KMS-11 (cell line): ENCODE results near the gene TP53I13.

Source experiments
- H2AFZ ChIP-seq: fragments of 200-600 bp; sonication (generic); 2 replicates; pipeline ENCODE4 v1.6.1; 2016; ENCODE audit warnings: antibody characterized with exemption, mixed run types, low read depth
- H3K27ac ChIP-seq: fragments of 200-600 bp; sonication (generic); 2 replicates; pipeline ENCODE4 v1.6.1; 2016; ENCODE audit warnings: mild to moderate bottlenecking, mixed run types
- H3K27me3 ChIP-seq: fragments of 200-600 bp; sonication (generic); 2 replicates; pipeline ENCODE4 v1.6.1; 2017; ENCODE audit warnings: mild to moderate bottlenecking, low read depth, mixed run types, moderate library complexity; ENCODE audit not compliant: insufficient read depth
- H3K36me3 ChIP-seq: fragments of 200-600 bp; sonication (generic); 2 replicates; pipeline ENCODE4 v1.6.1; 2017; ENCODE audit warnings: mild to moderate bottlenecking, mixed run types; ENCODE audit not compliant: insufficient read depth
- H3K4me1 ChIP-seq: fragments of 200-600 bp; sonication (generic); 2 replicates; pipeline ENCODE4 v1.6.1; 2016; ENCODE audit warnings: mild to moderate bottlenecking, low read depth, mixed run types; ENCODE audit not compliant: poor library complexity, severe bottlenecking
- H3K4me2 ChIP-seq: fragments of 200-600 bp; sonication (generic); 2 replicates; pipeline ENCODE4 v1.7.0; 2016; ENCODE audit warnings: mild to moderate bottlenecking, mixed run types
- H3K4me3 ChIP-seq: fragments of 200-600 bp; sonication (generic); IDR thresholded peaks from 2 replicates; pipeline ENCODE4 v1.6.1; 2017; ENCODE audit warnings: low read depth, low read length, mixed read lengths; ENCODE audit not compliant: insufficient read depth
- H3K79me2 ChIP-seq: fragments of 200-600 bp; sonication (generic); 2 replicates; pipeline ENCODE4 v1.6.1; 2016; ENCODE audit warnings: low read depth, mixed run types; ENCODE audit not compliant: insufficient read depth
- H3K9ac ChIP-seq: fragments of 200-600 bp; sonication (generic); 2 replicates; pipeline ENCODE4 v1.6.1; 2016; ENCODE audit warnings: mild to moderate bottlenecking, mixed run types
- H4K20me1 ChIP-seq: fragments of 200-600 bp; sonication (generic); 2 replicates; pipeline ENCODE4 v1.6.1; 2016; ENCODE audit warnings: mild to moderate bottlenecking, mixed run types; ENCODE audit not compliant: insufficient read depth
- TF ChIP-seq, protein P1 (sequence below): fragments of 200-600 bp; sonication (generic); conservative IDR thresholded peaks from 2 replicates; pipeline ENCODE4 v1.6.1; 2017; ENCODE audit warnings: low read depth, mild to moderate bottlenecking, antibody characterized with exemption, low read length, moderate library complexity, mixed read lengths

The TP53I13 gene

DNA sequence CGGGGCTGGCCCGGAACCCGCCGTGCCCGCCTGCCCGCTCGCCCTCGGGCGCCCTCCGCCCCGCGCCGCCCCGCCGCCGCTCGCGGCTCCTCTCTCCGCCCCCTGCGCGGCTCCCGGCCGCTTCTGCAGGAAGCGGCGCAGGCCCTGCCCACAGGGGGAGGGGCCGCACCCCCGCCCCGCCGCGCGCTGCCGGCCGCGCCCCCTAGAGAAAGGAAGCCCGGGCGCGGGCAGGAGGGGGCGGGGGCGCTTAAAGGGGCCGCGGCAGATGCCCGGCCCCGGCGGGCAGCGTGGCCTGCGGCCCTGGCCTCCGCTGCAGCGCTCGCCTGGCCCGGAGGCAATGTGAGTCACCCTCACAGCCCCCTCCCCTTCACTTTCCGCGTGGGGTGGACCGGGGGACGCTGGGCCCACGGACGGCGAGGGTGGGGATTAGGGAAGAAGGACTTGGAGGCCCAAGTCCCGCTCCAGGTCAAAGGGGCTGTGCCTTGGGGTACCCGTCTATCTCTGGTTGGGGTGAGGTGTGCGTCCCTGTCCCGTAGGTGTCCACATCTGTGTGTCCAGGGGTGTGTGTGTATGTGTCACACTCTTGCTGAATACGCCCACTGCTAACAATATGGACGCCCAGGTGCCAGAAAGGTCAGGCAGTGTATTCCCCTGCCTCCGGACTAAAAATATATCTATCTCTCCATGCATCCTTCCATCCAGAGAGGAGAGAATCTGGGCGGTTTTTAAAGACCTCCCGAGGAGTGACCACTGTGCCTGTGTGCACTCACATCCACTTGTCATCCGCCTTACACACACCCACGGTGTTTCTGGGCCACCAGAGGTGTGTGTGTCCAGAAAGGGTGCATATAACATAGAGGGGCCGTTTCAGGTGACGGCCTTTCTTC is 21.3 kb downstream of the TP53I13 start, which contains the start of gene GIT1:
TSS of gene GIT1 (minus strand) at position 125 of the 887 bp plus-strand sequence. CDS start 270 bp downstream, outside the sequence.
- no peaks in the 10 kb centered on the region for H4K20me1 ChIP-seq
- TF ChIP-seq, protein P1, sequence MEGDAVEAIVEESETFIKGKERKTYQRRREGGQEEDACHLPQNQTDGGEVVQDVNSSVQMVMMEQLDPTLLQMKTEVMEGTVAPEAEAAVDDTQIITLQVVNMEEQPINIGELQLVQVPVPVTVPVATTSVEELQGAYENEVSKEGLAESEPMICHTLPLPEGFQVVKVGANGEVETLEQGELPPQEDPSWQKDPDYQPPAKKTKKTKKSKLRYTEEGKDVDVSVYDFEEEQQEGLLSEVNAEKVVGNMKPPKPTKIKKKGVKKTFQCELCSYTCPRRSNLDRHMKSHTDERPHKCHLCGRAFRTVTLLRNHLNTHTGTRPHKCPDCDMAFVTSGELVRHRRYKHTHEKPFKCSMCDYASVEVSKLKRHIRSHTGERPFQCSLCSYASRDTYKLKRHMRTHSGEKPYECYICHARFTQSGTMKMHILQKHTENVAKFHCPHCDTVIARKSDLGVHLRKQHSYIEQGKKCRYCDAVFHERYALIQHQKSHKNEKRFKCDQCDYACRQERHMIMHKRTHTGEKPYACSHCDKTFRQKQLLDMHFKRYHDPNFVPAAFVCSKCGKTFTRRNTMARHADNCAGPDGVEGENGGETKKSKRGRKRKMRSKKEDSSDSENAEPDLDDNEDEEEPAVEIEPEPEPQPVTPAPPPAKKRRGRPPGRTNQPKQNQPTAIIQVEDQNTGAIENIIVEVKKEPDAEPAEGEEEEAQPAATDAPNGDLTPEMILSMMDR = no peak
- H3K4me1 ChIP-seq = peaks cover 38% of the 10 kb centered on the region
- H3K27ac ChIP-seq = no peak within 1 kb of the TSS
- no peaks in the 10 kb centered on the region for H3K36me3 ChIP-seq
- H3K79me2 ChIP-seq = peaks cover 16% of the 10 kb centered on the region; the same call in 1 of the 2 replicates
- H3K4me2 ChIP-seq = peak within 1 kb of the TSS; percentile 99
- H2AFZ ChIP-seq = peak within 1 kb of the TSS; percentile 93
- no peak within 1 kb of the TSS for H3K4me3 ChIP-seq
- no peaks in the 10 kb centered on the region for H3K27me3 ChIP-seq
- H3K9ac ChIP-seq = peak within 1 kb of the TSS; percentile 46; the same call in 1 of the 2 replicates

DNA sequence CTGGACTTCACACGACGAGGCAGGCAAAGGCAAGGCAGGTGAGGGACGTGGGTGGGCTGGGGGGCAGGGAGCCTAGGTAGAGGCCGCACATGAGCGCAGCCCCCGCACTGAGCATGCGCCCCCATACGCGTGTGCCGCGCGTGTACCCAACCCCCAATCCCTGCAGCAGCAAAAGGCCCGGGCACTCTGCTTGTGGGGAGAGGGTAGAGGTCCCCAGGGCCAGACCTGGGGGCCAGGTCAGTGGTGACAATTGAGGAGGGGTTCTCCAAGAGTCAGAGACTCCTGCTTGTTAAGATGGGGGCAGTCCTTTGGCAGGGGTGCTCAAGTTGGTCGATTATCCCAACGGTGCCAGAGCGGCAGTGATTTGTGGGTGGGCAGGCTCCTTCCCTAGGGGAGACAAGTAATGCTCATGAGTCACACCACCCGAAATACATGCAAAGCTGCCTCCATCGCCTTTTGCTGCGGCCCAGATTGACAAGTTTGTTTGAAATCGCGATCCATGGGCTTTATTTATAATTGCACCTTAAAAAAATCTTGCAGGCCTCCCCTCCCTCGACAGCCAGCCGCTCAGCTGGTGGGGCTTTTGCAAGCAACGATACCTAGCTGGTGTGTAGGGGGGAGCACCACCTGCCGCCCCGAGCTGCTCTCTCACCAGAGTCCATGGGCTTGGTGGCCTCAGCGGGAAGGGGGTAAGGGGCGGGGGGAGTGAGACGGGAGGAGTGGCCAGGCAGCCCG is 22.1 kb downstream of the TP53I13 start:
- Histone ChIP-seq H3K36me3 (no peaks in the 10 kb centered on the region), H3K4me2 (peak overlapping the region; percentile 83), H3K27me3 (no peaks in the 10 kb centered on the region), H2AFZ (peak overlapping the region; percentile 93; the same call in 1 of the 2 replicates), H3K79me2 (peaks cover 16% of the 10 kb centered on the region; the same call in 1 of the 2 replicates), H3K4me1 (peaks cover 38% of the 10 kb centered on the region), H3K9ac (no peak overlapping the region), H3K4me3 (no peak overlapping the region), H4K20me1 (no peaks in the 10 kb centered on the region), H3K27ac (no peak overlapping the region)
- TF ChIP-seq, protein P1 = no peak

DNA sequence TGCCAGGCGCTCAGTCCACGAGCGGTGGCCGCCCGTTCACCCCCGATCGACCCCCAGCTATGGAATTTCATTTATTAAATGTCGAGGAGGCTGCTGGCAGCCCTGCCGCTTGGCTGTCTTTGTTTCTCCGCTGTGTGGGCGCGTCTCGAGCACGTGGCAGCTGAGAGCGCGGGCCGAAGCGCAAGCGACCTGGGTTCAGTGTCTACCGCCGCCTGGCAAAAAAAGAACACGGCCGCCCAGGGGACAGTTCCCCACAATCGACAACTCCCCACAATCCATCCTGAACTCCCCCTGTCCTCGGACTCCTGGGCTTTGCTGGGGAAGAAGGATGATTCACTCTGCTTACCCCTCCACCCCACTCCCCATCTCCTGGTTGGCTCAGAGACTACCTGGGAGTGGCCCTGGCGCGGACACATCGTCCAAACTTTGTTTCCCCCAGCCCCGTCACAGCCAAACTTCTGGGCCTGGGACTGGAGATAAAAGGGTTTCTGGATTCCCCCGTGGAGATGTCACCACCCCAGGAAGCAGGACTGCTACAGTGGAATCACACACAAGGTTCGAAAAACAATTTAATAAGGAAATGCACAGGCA is 22.7 kb downstream of the TP53I13 start:
- Histone ChIP-seq H3K36me3 (no peaks in the 10 kb centered on the region), H4K20me1 (no peaks in the 10 kb centered on the region), H3K4me1 (peaks cover 38% of the 10 kb centered on the region), H3K9ac (no peak overlapping the region), H3K4me3 (no peak overlapping the region), H3K27ac (no peak overlapping the region), H3K4me2 (peak overlapping the region; percentile 90), H3K27me3 (no peaks in the 10 kb centered on the region), H3K79me2 (peaks cover 16% of the 10 kb centered on the region; the same call in 1 of the 2 replicates), H2AFZ (peak overlapping the region; percentile 75)
- TF ChIP-seq, protein P1 = no peak
